Measurements from ENCODE around the gene SLC4A3. TPM values are rescaled to one million over a fixed set of nuclear protein-coding genes. Genes with fewer than 3 reads are reported as not detected.

The SLC4A3 gene
- total RNA-seq, 1 experiment from 2014 or later = 20.2 TPM

- intact Hi-C loops (cut with micrococcal nuclease; ENCODE audit: unreplicated experiment) = no loop called here
- Mint-ChIP-seq H3K27ac (ENCODE audit: unreplicated experiment) (no peak overlapping the region), H3K4me3 (ENCODE audit: low read depth, unreplicated experiment) (no peak overlapping the region), H3K4me1 (ENCODE audit: low read depth, unreplicated experiment) (peaks cover 31% of the 10 kb centered on the region), H3K9me3 (ENCODE audit: low read depth, unreplicated experiment) (peaks cover 3% of the 10 kb centered on the region), H3K36me3 (ENCODE audit: insufficient read depth, unreplicated experiment) (peaks cover 12% of the 10 kb centered on the region), H3K27me3 (ENCODE audit: unreplicated experiment) (no peaks in the 10 kb centered on the region)
- no peak for DNase-seq
- CTCF ChIA-PET = no interaction called here
- BruUV-seq (replicated peaks) = no TSS peak
- no peak for TF ChIP-seq CTCF (IDR thresholded peaks at IDR 0.05; ENCODE audit: unreplicated experiment)
Measured at GRCh38 chr2:219665926-219666325, 38.5 kb downstream of the SLC4A3 start.

- BruUV-seq (replicated peaks) = no TSS peak
- H3K9me3 Mint-ChIP-seq (ENCODE audit: low read depth, unreplicated experiment) = peaks cover 3% of the 10 kb centered on the region
- H3K4me3 Mint-ChIP-seq (ENCODE audit: low read depth, unreplicated experiment) = no peak overlapping the region
- no peak overlapping the region for H3K27ac Mint-ChIP-seq (ENCODE audit: unreplicated experiment)
- no peaks in the 10 kb centered on the region for H3K27me3 Mint-ChIP-seq (ENCODE audit: unreplicated experiment)
- intact Hi-C loops (cut with micrococcal nuclease; ENCODE audit: unreplicated experiment) = no loop called here
- TF ChIP-seq CTCF (IDR thresholded peaks at IDR 0.05; ENCODE audit: unreplicated experiment) = no peak
- no peaks in the 10 kb centered on the region for H3K36me3 Mint-ChIP-seq (ENCODE audit: insufficient read depth, unreplicated experiment)
- DNase-seq = no peak
- H3K4me1 Mint-ChIP-seq (ENCODE audit: low read depth, unreplicated experiment) = peaks cover 8% of the 10 kb centered on the region
- CTCF ChIA-PET = no interaction called here
Measured at GRCh38 chr2:219668316-219668715, 40.9 kb downstream of the SLC4A3 start.

GRCh38 chr2:219670386-219670785, 43.0 kb downstream of the SLC4A3 start:
- no peak for TF ChIP-seq CTCF (IDR thresholded peaks at IDR 0.05; ENCODE audit: unreplicated experiment)
- H3K9me3 Mint-ChIP-seq (ENCODE audit: low read depth, unreplicated experiment) = no peaks in the 10 kb centered on the region
- H3K27ac Mint-ChIP-seq (ENCODE audit: unreplicated experiment) = no peak overlapping the region
- CTCF ChIA-PET = interaction anchor here (0.6 kb wide), 2 partner anchors 30 to 1073 kb away, joined by 3 read pairs; no protein-coding TSS in a partner anchor
- DNase-seq = no peak
- no peaks in the 10 kb centered on the region for H3K27me3 Mint-ChIP-seq (ENCODE audit: unreplicated experiment)
- no TSS peak for BruUV-seq (replicated peaks)
- intact Hi-C loops (cut with micrococcal nuclease; ENCODE audit: unreplicated experiment) = no loop called here
- H3K4me1 Mint-ChIP-seq (ENCODE audit: low read depth, unreplicated experiment) = no peaks in the 10 kb centered on the region
- no peak overlapping the region for H3K4me3 Mint-ChIP-seq (ENCODE audit: low read depth, unreplicated experiment)
- no peaks in the 10 kb centered on the region for H3K36me3 Mint-ChIP-seq (ENCODE audit: insufficient read depth, unreplicated experiment)

- CTCF ChIA-PET = interaction anchor here (0.6 kb wide), 1 partner anchor 29 kb away, joined by 3 read pairs; no protein-coding TSS in a partner anchor
- DNase-seq = no peak
- no peaks in the 10 kb centered on the region for H3K4me1 Mint-ChIP-seq (ENCODE audit: low read depth, unreplicated experiment)
- no peak for TF ChIP-seq CTCF (IDR thresholded peaks at IDR 0.05; ENCODE audit: unreplicated experiment)
- no peaks in the 10 kb centered on the region for H3K9me3 Mint-ChIP-seq (ENCODE audit: low read depth, unreplicated experiment)
- H3K4me3 Mint-ChIP-seq (ENCODE audit: low read depth, unreplicated experiment) = no peak overlapping the region
- no peak overlapping the region for H3K27ac Mint-ChIP-seq (ENCODE audit: unreplicated experiment)
- no TSS peak for BruUV-seq (replicated peaks)
- H3K27me3 Mint-ChIP-seq (ENCODE audit: unreplicated experiment) = no peaks in the 10 kb centered on the region
- no peaks in the 10 kb centered on the region for H3K36me3 Mint-ChIP-seq (ENCODE audit: insufficient read depth, unreplicated experiment)
- intact Hi-C loops (cut with micrococcal nuclease; ENCODE audit: unreplicated experiment) = no loop called here
Measured at GRCh38 chr2:219671279-219671678, 43.8 kb downstream of the SLC4A3 start.
